Activated naive CD8-positive, alpha-beta T cell treated with anti-CD3 and anti-CD28 coated beads, Interleukin-2, amount 10 ng/mL, durations not matched to agents 7 days and 5 days (primary cell): ENCODE data around the gene RYR3. TPM values are rescaled to one million over a fixed set of nuclear protein-coding genes. Genes with fewer than 3 reads are reported as not detected.
"Not testable (repeated sequence)": the region's sequence is repeated elsewhere in the genome, so short reads cannot be mapped to it uniquely, and the experiment has no call there.

ENCODE experiments used
- ATAC-seq: fragments of 150-1000 bp; cut with Tn5 transposase; one replicate; pipeline ENCODE4 v1.10.0; 2021; ENCODE audit warnings: low read depth, moderate library complexity
- POLR2A ChIA-PET: fragments of 350-600 bp; sonication (Branson Sonifier 250); formaldehyde crosslinking; loops from one replicate; lab custom pipeline; 2021; ENCODE audit warnings: antibody characterized with exemption; lab: Charles Lee
- DNase-seq: peaks from one replicate; pipeline ENCODE4 v3.0.0; 2021
- H3K27ac Mint-ChIP-seq: one replicate; pipeline ENCODE4 v1.8.0; 2022; ENCODE audit warnings: mild to moderate bottlenecking, mixed read lengths
- H3K27me3 Mint-ChIP-seq: one replicate; pipeline ENCODE4 v1.8.0; 2022; ENCODE audit warnings: mild to moderate bottlenecking, moderate library complexity, mixed read lengths
- H3K36me3 Mint-ChIP-seq: one replicate; pipeline ENCODE4 v1.8.0; 2021; ENCODE audit warnings: mild to moderate bottlenecking, mixed read lengths
- H3K4me1 Mint-ChIP-seq: one replicate; pipeline ENCODE4 v1.8.0; 2021; ENCODE audit warnings: mixed read lengths
- H3K4me3 Mint-ChIP-seq: one replicate; pipeline ENCODE4 v1.8.0; 2022; ENCODE audit warnings: mild to moderate bottlenecking, moderate library complexity, mixed read lengths
- H3K9me3 Mint-ChIP-seq: one replicate; pipeline ENCODE4 v1.8.0; 2021; ENCODE audit warnings: mixed read lengths
- total RNA-seq, 2 experiments: library from RNA; stranded (reverse); gene quantifications; one replicate each; pipeline ENCODE4 v1.2.3, GENCODE V29; 2021

The RYR3 gene
- total RNA-seq, 2 experiments from 2014 or later, result not detected

- no peak overlapping the region for H3K4me3 Mint-ChIP-seq
- H3K4me1 Mint-ChIP-seq, result no peaks in the 10 kb centered on the region
- ATAC-seq (no peak), DNase-seq (no peak)
- no peak overlapping the region for H3K27ac Mint-ChIP-seq
- POLR2A ChIA-PET, result no interaction called here
- no peaks in the 10 kb centered on the region for H3K36me3 Mint-ChIP-seq
- peaks cover 16% of the 10 kb centered on the region for H3K27me3 Mint-ChIP-seq
- H3K9me3 Mint-ChIP-seq, result no peaks in the 10 kb centered on the region
These were observed 496.9 kb downstream of the RYR3 start for GRCh38 chr15:33807665-33808064.

- Mint-ChIP-seq H3K9me3 (no peaks in the 10 kb centered on the region), H3K36me3 (no peaks in the 10 kb centered on the region), H3K27me3 (peaks cover 17% of the 10 kb centered on the region), H3K4me3 (no peak overlapping the region), H3K27ac (no peak overlapping the region), H3K4me1 (no peaks in the 10 kb centered on the region)
- POLR2A ChIA-PET, result no interaction called here
- ATAC-seq (no peak), DNase-seq (no peak)
These were observed 498.1 kb downstream of the RYR3 start for GRCh38 chr15:33808720-33809457.

DNA sequence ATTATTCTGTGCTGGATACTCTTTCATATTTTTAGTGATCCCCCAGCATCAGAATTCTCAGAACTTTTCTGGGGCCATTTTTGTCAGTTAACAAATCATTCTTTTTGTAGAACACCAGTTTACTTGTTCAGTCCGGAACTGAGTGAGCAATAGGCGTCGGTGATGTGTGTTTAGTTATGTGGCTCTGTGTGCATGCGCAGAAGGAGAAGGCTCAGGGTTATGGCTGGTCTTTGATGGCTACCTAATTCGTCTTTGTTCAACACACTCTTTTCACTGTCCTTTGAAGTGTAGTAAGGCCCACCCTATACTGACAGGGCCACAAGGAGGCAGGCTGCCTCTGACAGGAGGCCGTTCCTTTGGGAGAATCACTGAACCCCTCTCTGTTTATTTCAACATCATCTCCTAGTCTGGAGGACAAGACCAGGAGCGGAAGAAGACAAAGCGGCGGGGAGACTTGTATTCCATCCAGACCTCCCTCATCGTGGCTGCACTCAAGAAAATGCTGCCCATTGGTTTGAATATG lies 499.4 kb downstream of the RYR3 start:
- DNase-seq (no peak), ATAC-seq (no peak)
- Mint-ChIP-seq H3K27ac (no peak overlapping the region), H3K36me3 (no peaks in the 10 kb centered on the region), H3K9me3 (no peaks in the 10 kb centered on the region), H3K4me1 (no peaks in the 10 kb centered on the region), H3K4me3 (no peak overlapping the region), H3K27me3 (peaks cover 14% of the 10 kb centered on the region)
- POLR2A ChIA-PET, result no interaction called here

DNA sequence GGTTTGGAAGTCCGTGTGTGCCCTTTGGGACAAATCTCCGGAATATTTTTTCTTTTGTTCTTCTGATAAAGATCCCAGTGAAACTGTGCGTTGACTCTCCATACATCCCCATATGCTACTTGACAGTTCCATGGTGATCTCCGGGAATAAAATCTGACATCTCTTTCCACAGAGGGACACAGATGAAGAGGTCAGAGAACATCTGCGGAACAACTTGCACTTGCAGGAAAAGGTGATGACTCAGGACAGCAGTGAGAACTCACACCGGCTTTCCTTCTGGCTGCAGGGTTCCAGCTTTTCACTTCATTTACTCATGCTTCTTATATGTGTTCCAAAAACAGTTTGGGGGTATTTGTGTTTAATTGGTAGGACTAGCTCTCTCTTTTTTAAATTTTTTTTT lies 500.0 kb downstream of the RYR3 start:
- Mint-ChIP-seq H3K27me3 (peaks cover 14% of the 10 kb centered on the region), H3K4me1 (no peaks in the 10 kb centered on the region), H3K4me3 (no peak overlapping the region), H3K36me3 (no peaks in the 10 kb centered on the region), H3K27ac (no peak overlapping the region), H3K9me3 (no peaks in the 10 kb centered on the region)
- ATAC-seq (no peak), DNase-seq (no peak)
- POLR2A ChIA-PET, result no interaction called here

DNA sequence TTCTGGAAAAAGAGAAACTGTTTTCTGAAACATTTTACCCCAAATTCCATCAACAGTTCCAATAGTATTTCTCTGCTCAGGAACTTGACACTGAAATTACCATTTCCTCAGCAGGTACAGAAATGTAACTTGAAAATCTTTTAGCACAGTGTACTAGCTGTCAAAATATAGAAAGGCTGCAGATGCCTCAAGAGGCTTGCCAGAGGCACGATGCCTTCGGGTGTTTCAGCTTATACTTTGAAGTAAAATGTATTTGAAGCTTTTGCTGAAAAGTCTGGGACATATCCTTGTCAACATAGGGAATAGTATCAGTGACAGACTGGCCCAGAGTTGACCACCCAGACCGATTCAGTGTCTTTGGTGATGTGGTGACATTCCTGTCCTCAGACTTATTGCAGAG lies 503.1 kb downstream of the RYR3 start:
- H3K27ac Mint-ChIP-seq, result no peak overlapping the region
- H3K36me3 Mint-ChIP-seq, result no peaks in the 10 kb centered on the region
- H3K4me1 Mint-ChIP-seq, result no peaks in the 10 kb centered on the region
- H3K9me3 Mint-ChIP-seq, result no peaks in the 10 kb centered on the region
- H3K27me3 Mint-ChIP-seq, result peaks cover 7% of the 10 kb centered on the region
- H3K4me3 Mint-ChIP-seq, result no peak overlapping the region
- DNase-seq (no peak), ATAC-seq (no peak)
- POLR2A ChIA-PET, result no interaction called here

DNA sequence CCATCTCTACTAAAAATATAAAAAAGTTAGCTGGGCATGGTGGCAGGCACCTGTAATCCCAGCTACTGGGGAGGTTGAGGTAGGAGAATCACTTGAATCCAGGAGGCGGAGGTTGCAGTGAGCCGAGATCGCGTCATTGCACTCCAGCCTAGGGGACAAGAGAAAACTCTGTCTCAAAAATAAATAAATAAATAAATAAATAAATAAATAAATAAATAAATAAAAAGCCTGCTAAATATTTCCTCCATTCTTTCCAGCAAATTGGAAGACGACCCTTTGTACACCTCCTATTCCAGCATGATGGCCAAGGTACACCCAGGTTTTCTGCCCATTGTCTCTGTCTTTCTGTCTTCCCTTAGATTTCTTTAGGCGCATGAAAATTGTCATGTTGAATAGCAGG lies 508.7 kb downstream of the RYR3 start:
- H3K36me3 Mint-ChIP-seq, H3K4me1 Mint-ChIP-seq, POLR2A ChIA-PET, ATAC-seq, H3K27ac Mint-ChIP-seq, H3K4me3 Mint-ChIP-seq, H3K9me3 Mint-ChIP-seq, DNase-seq, H3K27me3 Mint-ChIP-seq: not testable (repeated sequence)

DNA sequence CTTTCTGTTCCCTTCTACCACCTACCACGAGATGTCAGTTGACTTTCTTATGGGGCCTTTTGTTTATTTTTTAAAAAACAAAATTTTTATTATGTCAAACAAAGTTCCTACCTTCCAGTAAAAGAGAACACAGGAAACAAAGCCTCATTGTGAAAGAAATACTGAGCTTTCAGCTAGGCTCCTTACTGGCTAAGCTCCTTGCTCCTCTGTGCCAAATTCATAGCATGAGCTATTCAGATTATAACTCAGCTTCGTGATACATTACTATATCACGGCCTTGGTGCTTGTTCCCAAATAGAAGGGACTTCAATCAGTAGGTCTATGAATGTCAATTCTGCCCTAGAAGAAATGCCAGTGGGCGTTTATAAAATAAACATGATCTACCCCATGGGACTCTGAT lies 511.7 kb downstream of the RYR3 start:
- POLR2A ChIA-PET, result no interaction called here
- no peak for DNase-seq
- H3K9me3 Mint-ChIP-seq, result no peaks in the 10 kb centered on the region
- H3K36me3 Mint-ChIP-seq, result no peaks in the 10 kb centered on the region
- no peak overlapping the region for H3K27ac Mint-ChIP-seq
- no peak overlapping the region for H3K4me3 Mint-ChIP-seq
- H3K27me3 Mint-ChIP-seq, result peaks cover 7% of the 10 kb centered on the region
- no peak for ATAC-seq
- H3K4me1 Mint-ChIP-seq, result no peaks in the 10 kb centered on the region

DNA sequence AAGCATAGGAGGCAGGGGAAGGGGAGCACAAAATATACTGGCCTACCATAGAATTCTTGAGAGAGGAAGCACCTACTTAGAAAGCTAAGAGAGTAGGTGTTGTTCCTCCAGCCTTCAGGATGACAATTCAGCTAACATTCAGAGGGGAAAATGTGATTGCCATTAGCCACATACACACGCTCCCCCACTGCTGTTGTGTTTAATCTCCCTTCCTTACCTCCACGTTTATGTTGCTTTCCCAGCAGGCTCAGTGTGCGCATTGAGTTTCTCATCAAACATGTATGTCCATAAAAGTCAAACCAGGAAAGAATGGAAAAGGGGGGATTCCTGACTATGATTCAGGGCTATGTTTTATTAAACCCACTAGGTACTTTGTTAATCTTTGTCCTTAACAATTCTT lies 512.4 kb downstream of the RYR3 start:
- POLR2A ChIA-PET, result no interaction called here
- H3K36me3 Mint-ChIP-seq, result no peaks in the 10 kb centered on the region
- H3K4me1 Mint-ChIP-seq, result no peaks in the 10 kb centered on the region
- no peaks in the 10 kb centered on the region for H3K9me3 Mint-ChIP-seq
- H3K27me3 Mint-ChIP-seq, result peaks cover 7% of the 10 kb centered on the region
- no peak overlapping the region for H3K4me3 Mint-ChIP-seq
- no peak overlapping the region for H3K27ac Mint-ChIP-seq
- DNase-seq (no peak), ATAC-seq (no peak)

- POLR2A ChIA-PET, result no interaction called here
- H3K27me3 Mint-ChIP-seq, result peaks cover 5% of the 10 kb centered on the region
- H3K4me3 Mint-ChIP-seq, result no peak overlapping the region
- H3K36me3 Mint-ChIP-seq, result no peaks in the 10 kb centered on the region
- no peak overlapping the region for H3K27ac Mint-ChIP-seq
- no peaks in the 10 kb centered on the region for H3K4me1 Mint-ChIP-seq
- H3K9me3 Mint-ChIP-seq, result no peaks in the 10 kb centered on the region
- DNase-seq (no peak), ATAC-seq (no peak)
These were observed 514.7 kb downstream of the RYR3 start for GRCh38 chr15:33825453-33825852.

GRCh38 chr15:33826201-33826600 lies 515.4 kb downstream of the RYR3 start:
- no peak overlapping the region for H3K4me3 Mint-ChIP-seq
- no peak overlapping the region for H3K27ac Mint-ChIP-seq
- no peak for DNase-seq
- H3K27me3 Mint-ChIP-seq, result peaks cover 7% of the 10 kb centered on the region
- POLR2A ChIA-PET, result no interaction called here
- no peak for ATAC-seq
- no peaks in the 10 kb centered on the region for H3K4me1 Mint-ChIP-seq
- no peaks in the 10 kb centered on the region for H3K36me3 Mint-ChIP-seq
- no peaks in the 10 kb centered on the region for H3K9me3 Mint-ChIP-seq

DNA sequence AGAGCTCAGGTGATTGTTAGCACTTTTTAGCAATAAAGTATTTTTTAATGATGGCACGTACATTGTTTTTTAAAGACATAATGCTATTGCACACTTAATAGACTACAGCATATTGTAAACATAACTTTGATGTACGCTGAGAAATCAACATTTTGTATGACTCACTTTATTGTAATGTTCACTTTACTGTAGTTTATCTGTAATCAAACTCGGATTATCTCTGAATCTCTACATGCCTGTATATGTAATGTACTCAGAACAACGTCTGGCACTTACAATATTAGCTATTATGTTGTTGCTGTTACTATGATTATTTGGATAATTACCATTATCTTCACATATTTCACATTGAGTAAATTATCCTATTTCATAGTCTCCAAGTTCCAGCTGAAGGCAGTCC lies 519.6 kb downstream of the RYR3 start:
- ATAC-seq (no peak), DNase-seq (no peak)
- Mint-ChIP-seq H3K4me3 (no peak overlapping the region), H3K27me3 (peaks cover 9% of the 10 kb centered on the region), H3K9me3 (no peaks in the 10 kb centered on the region), H3K4me1 (no peaks in the 10 kb centered on the region), H3K27ac (no peak overlapping the region), H3K36me3 (no peaks in the 10 kb centered on the region)
- POLR2A ChIA-PET, result no interaction called here

GRCh38 chr15:33831646-33832045 lies 520.9 kb downstream of the RYR3 start:
- ATAC-seq, result no peak
- Mint-ChIP-seq H3K27ac (no peak overlapping the region), H3K27me3 (peaks cover 12% of the 10 kb centered on the region), H3K36me3 (no peaks in the 10 kb centered on the region), H3K4me1 (no peaks in the 10 kb centered on the region), H3K9me3 (no peaks in the 10 kb centered on the region), H3K4me3 (no peak overlapping the region)
- DNase-seq, result no peak
- POLR2A ChIA-PET, result no interaction called here

- H3K4me3 Mint-ChIP-seq, result no peak overlapping the region
- H3K27ac Mint-ChIP-seq, result no peak overlapping the region
- DNase-seq (no peak), ATAC-seq (no peak)
- H3K9me3 Mint-ChIP-seq, result no peaks in the 10 kb centered on the region
- POLR2A ChIA-PET, result interaction anchor here (1.0 kb wide), 1 partner anchor 19 kb away, joined by 3 read pairs; no protein-coding TSS in a partner anchor
- no peaks in the 10 kb centered on the region for H3K4me1 Mint-ChIP-seq
- H3K27me3 Mint-ChIP-seq, result peaks cover 12% of the 10 kb centered on the region
- no peaks in the 10 kb centered on the region for H3K36me3 Mint-ChIP-seq
These were observed 524.4 kb downstream of the RYR3 start for GRCh38 chr15:33834892-33835743.

DNA sequence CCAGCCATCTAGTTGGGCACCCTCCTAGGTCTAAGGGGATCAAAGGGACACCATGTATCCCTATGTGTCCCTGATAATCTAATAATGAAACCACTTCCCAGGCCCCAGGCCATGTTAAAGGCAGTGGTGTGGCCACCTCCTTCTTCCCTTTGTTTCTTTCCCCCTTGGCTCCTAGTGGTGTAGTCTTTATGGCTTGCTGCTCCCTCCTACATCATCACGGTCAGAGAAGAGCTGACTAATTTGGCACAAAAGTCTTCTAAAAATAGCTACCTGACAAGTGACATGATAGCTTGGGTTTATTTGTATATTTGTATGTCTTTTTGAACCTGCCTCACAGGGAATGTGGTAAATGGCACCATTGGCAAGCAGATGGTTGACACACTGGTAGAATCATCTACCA lies 526.5 kb downstream of the RYR3 start:
- no peaks in the 10 kb centered on the region for H3K9me3 Mint-ChIP-seq
- peaks cover 9% of the 10 kb centered on the region for H3K27me3 Mint-ChIP-seq
- H3K27ac Mint-ChIP-seq, result no peak overlapping the region
- POLR2A ChIA-PET, result no interaction called here
- H3K4me3 Mint-ChIP-seq, result no peak overlapping the region
- ATAC-seq (no peak), DNase-seq (no peak)
- H3K4me1 Mint-ChIP-seq, result no peaks in the 10 kb centered on the region
- H3K36me3 Mint-ChIP-seq, result no peaks in the 10 kb centered on the region
